Hepatocyte (in vitro differentiated cells): Measurements from ENCODE around the gene NOPCHAP1.

Experiments
- EZH2phosphoT487 ChIP-seq: fragments of 200-600 bp; sonication (generic); IDR thresholded peaks from one replicate; pipeline ENCODE4 v1.6.1; 2018; ENCODE audit warnings: antibody characterized with exemption, mild to moderate bottlenecking, low read depth, moderate library complexity; ENCODE audit not compliant: unreplicated experiment, severe bottlenecking
- TF ChIP-seq, protein P1 (sequence below): fragments of 200-600 bp; sonication (generic); IDR thresholded peaks from 2 replicates; pipeline ENCODE4 v1.5.1; 2016; ENCODE audit warnings: antibody characterized with exemption, mild to moderate bottlenecking; ENCODE audit not compliant: poor library complexity

DNA sequence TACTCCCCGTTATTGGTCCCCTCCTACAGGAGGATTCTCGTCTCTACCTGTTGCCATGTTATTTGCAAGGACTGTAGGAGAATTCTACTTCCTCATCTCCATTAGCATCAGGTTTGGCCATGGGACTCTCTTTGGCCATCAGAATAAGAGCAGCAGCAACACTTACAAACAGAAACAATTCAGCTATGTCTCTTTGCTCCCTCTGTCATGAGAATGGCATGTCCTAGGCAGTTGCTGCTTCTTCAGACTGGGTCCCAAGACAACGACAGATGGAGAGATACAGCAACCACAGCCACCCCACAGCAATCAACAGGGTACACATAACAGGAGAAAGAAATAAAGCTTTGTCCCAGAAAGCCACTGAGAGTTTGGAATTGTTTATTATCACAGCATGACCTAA lies 47.7 kb upstream of the NOPCHAP1 start:
- TF ChIP-seq, protein P1, sequence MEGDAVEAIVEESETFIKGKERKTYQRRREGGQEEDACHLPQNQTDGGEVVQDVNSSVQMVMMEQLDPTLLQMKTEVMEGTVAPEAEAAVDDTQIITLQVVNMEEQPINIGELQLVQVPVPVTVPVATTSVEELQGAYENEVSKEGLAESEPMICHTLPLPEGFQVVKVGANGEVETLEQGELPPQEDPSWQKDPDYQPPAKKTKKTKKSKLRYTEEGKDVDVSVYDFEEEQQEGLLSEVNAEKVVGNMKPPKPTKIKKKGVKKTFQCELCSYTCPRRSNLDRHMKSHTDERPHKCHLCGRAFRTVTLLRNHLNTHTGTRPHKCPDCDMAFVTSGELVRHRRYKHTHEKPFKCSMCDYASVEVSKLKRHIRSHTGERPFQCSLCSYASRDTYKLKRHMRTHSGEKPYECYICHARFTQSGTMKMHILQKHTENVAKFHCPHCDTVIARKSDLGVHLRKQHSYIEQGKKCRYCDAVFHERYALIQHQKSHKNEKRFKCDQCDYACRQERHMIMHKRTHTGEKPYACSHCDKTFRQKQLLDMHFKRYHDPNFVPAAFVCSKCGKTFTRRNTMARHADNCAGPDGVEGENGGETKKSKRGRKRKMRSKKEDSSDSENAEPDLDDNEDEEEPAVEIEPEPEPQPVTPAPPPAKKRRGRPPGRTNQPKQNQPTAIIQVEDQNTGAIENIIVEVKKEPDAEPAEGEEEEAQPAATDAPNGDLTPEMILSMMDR, result no peak
- TF ChIP-seq EZH2phosphoT487, result no peak
